Measurements from ENCODE around the gene DAAM1.

DAAM1 gene

GRCh38 chr14:59268858-59269257 lies 80.4 kb downstream of the DAAM1 start:
- peak; percentile 67 for ATAC-seq
- TF ChIP-seq ZNF70 (CRISPR knock-in tag; IDR thresholded peaks at IDR 0.05) (no peak), TOX (CRISPR knock-in tag; IDR thresholded peaks at IDR 0.05; ENCODE audit: borderline replicate concordance) (0 out of 2 replicates have a peak, but pooled peaks have one; percentile 22)

- no peak for TF ChIP-seq RARB (CRISPR knock-in tag; IDR thresholded peaks at IDR 0.05)
- TF ChIP-seq ZFP3 (CRISPR knock-in tag; IDR thresholded peaks at IDR 0.05): no peak
- no peak for TF ChIP-seq OSR1 (CRISPR knock-in tag; IDR thresholded peaks at IDR 0.05)
- ATAC-seq: no peak
Observed at GRCh38 chr14:59269466-59269865, 81.0 kb downstream of the DAAM1 start.

- ATAC-seq: no peak
- no peak for TF ChIP-seq CSRNP3 (CRISPR knock-in tag; IDR thresholded peaks at IDR 0.05)
- no peak for TF ChIP-seq OSR1 (CRISPR knock-in tag; IDR thresholded peaks at IDR 0.05)
- no peak for TF ChIP-seq ZFP3 (CRISPR knock-in tag; IDR thresholded peaks at IDR 0.05)
- no peak for TF ChIP-seq TSHZ2 (CRISPR knock-in tag; IDR thresholded peaks at IDR 0.05)
- no peak for TF ChIP-seq GLIS3 (CRISPR knock-in tag; IDR thresholded peaks at IDR 0.05)
- no peak for TF ChIP-seq RARB (CRISPR knock-in tag; IDR thresholded peaks at IDR 0.05)
- no peak for TF ChIP-seq CSDC2 (CRISPR knock-in tag; IDR thresholded peaks at IDR 0.05)
- TF ChIP-seq CREB5 (CRISPR knock-in tag; IDR thresholded peaks at IDR 0.05; ENCODE audit: low read depth): no peak
- no peak for TF ChIP-seq ESRRG (CRISPR knock-in tag; IDR thresholded peaks at IDR 0.05)
- no peak for TF ChIP-seq TOX (CRISPR knock-in tag; IDR thresholded peaks at IDR 0.05; ENCODE audit: borderline replicate concordance)
- no peak for TF ChIP-seq TCF4 (CRISPR knock-in tag; IDR thresholded peaks at IDR 0.05; ENCODE audit: borderline replicate concordance)
- TF ChIP-seq ZFP30 (CRISPR knock-in tag; IDR thresholded peaks at IDR 0.05): no peak
- TF ChIP-seq SNAI2 (CRISPR knock-in tag; IDR thresholded peaks at IDR 0.05): no peak
- no peak for TF ChIP-seq ISL1 (CRISPR knock-in tag; IDR thresholded peaks at IDR 0.05)
- TF ChIP-seq ZNF70 (CRISPR knock-in tag; IDR thresholded peaks at IDR 0.05): no peak
Observed at GRCh38 chr14:59271256-59271655, 82.8 kb downstream of the DAAM1 start.

GRCh38 chr14:59271734-59272133 lies 83.3 kb downstream of the DAAM1 start:
- ATAC-seq: no peak
- TF ChIP-seq PATZ1 (CRISPR knock-in tag; IDR thresholded peaks at IDR 0.05; ENCODE audit: borderline replicate concordance): no peak
- no peak for TF ChIP-seq RARB (CRISPR knock-in tag; IDR thresholded peaks at IDR 0.05)
- no peak for TF ChIP-seq GLIS3 (CRISPR knock-in tag; IDR thresholded peaks at IDR 0.05)
- no peak for TF ChIP-seq ESRRG (CRISPR knock-in tag; IDR thresholded peaks at IDR 0.05)
- no peak for TF ChIP-seq ZFP3 (CRISPR knock-in tag; IDR thresholded peaks at IDR 0.05)
- TF ChIP-seq ZNF70 (CRISPR knock-in tag; IDR thresholded peaks at IDR 0.05): no peak
- no peak for TF ChIP-seq TSHZ2 (CRISPR knock-in tag; IDR thresholded peaks at IDR 0.05)
- TF ChIP-seq SNAI2 (CRISPR knock-in tag; IDR thresholded peaks at IDR 0.05): no peak
- TF ChIP-seq CSRNP3 (CRISPR knock-in tag; IDR thresholded peaks at IDR 0.05): no peak
- no peak for TF ChIP-seq PPARA (CRISPR knock-in tag; IDR thresholded peaks at IDR 0.05; ENCODE audit: borderline replicate concordance)
- no peak for TF ChIP-seq TCF4 (CRISPR knock-in tag; IDR thresholded peaks at IDR 0.05; ENCODE audit: borderline replicate concordance)
- TF ChIP-seq ZC3H10 (CRISPR knock-in tag; IDR thresholded peaks at IDR 0.05): no peak
- no peak for TF ChIP-seq ZNF565 (CRISPR knock-in tag; conservative IDR thresholded peaks at IDR 0.05; ENCODE audit: low read depth)
- no peak for TF ChIP-seq ZFP30 (CRISPR knock-in tag; IDR thresholded peaks at IDR 0.05)
- TF ChIP-seq CREB5 (CRISPR knock-in tag; IDR thresholded peaks at IDR 0.05; ENCODE audit: low read depth): no peak
- no peak for TF ChIP-seq OSR1 (CRISPR knock-in tag; IDR thresholded peaks at IDR 0.05)
- TF ChIP-seq ARNTL (CRISPR knock-in tag; IDR thresholded peaks at IDR 0.05; ENCODE audit: borderline replicate concordance, low read depth): no peak
- TF ChIP-seq CSDC2 (CRISPR knock-in tag; IDR thresholded peaks at IDR 0.05): no peak

All from SK-N-SH treated with all-trans-retinoic acid at 6 μM for 48 hours (cell line).